ENCODE data around the gene ZC3H7A.

DNA sequence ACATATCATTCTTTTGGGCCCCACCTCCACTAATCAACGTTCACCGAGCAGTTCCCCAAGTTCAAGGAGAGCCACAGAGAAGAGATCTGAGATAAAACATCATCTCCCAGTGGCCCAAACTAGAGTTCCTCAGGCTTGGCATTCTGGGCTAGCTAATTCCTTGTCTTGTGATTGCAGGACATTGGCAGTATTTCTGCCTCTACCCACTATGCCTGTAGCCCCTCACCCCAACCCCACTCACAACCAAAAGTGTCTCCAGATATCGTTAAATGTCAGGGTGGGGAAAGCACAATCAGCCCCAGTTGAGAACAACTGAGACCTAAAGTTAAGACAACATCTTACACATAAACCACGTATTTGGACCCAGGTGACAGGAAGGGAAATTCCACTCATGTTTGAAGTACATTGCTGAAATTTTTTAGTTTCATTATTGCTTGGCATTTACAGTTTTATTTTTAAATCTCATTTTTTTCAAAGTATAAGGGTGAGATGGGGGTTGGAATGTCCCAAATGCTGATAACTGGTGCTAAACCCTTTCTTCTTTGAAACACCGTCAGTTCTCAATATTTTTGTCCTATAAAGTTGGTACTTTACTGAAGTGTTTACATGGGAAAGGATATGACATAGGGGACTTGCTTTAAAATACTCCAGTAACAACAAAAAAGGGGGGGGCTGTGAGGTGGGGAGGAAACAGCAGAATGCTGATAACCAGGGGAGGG is 13.6 kb downstream of the ZC3H7A start:
- TF ChIP-seq, protein P1, sequence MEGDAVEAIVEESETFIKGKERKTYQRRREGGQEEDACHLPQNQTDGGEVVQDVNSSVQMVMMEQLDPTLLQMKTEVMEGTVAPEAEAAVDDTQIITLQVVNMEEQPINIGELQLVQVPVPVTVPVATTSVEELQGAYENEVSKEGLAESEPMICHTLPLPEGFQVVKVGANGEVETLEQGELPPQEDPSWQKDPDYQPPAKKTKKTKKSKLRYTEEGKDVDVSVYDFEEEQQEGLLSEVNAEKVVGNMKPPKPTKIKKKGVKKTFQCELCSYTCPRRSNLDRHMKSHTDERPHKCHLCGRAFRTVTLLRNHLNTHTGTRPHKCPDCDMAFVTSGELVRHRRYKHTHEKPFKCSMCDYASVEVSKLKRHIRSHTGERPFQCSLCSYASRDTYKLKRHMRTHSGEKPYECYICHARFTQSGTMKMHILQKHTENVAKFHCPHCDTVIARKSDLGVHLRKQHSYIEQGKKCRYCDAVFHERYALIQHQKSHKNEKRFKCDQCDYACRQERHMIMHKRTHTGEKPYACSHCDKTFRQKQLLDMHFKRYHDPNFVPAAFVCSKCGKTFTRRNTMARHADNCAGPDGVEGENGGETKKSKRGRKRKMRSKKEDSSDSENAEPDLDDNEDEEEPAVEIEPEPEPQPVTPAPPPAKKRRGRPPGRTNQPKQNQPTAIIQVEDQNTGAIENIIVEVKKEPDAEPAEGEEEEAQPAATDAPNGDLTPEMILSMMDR (IDR thresholded peaks at IDR 0.05; ENCODE audit: low read length), result no peak
- TF ChIP-seq EZH2 (IDR thresholded peaks at IDR 0.05; ENCODE audit: borderline replicate concordance, low read length), result no peak

Data from OCI-LY1 (cell line).